HepG2 (cell line): Measurements from ENCODE around the gene TCF23.

ENCODE experiments used
- POLR2A ChIP-seq, 2 experiments: IDR thresholded peaks; 2 replicates each; pipeline ENCODE4 v1.6.1; 2011; ENCODE audit warnings: low read depth in 2 of 2, low read length in 2 of 2, mild to moderate bottlenecking in 1 of 2, moderate library complexity in 1 of 2; ENCODE audit not compliant: insufficient read depth in 1 of 2
- ZNF644 ChIP-seq: IDR thresholded peaks from 2 replicates; pipeline ENCODE4 v1.6.1; 2016; ENCODE audit warnings: low read depth

DNA sequence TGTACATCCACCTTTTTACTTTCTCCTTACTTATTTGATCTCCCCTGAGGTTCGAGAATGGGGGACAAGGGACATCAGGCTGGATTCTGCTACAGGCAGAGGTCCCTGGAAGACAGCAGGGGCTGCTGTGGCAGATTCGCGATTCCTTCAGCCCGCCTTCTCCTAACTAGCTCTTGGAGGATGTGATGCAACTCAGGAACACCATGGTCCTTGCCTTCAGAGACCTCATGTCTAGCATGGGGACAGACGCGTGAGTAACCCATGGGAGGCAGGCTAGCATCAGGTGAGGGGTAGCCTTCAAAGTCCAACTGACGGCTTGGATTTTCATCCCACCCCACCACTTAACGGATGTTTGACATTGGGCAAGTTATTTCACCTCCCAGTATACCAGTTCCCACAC, 869 bp upstream of the TCF23 start:
- TF ChIP-seq ZNF644 (no peak), POLR2A (IDR thresholded peaks at IDR 0.05; ENCODE audit: insufficient read depth in 1 of 2, low read depth in 2 of 2, low read length in 2 of 2) (no peak)
